Effector memory CD8-positive, alpha-beta T cell (primary cell): ENCODE data around the gene KCNS1.

Experiments
- ATAC-seq: fragments of 150-1000 bp; cut with Tn5 transposase; replicated peaks from 2 replicates; pipeline ENCODE4 v1.10.0; 2021; ENCODE audit warnings: mild to moderate bottlenecking, moderate library complexity
- DNase-seq, 3 experiments: peaks; one replicate each; pipeline ENCODE4 v3.0.0; 2021
- H3K27ac Mint-ChIP-seq, 2 donors: one replicate each; pipeline ENCODE4 v1.8.0; 2022; ENCODE audit warnings: mild to moderate bottlenecking in 2 of 2, mixed read lengths in 2 of 2, moderate library complexity in 2 of 2
- H3K27me3 Mint-ChIP-seq, 2 donors: one replicate each; pipeline ENCODE4 v1.8.0; 2022; ENCODE audit warnings: mixed read lengths in 2 of 2
- H3K36me3 Mint-ChIP-seq: one replicate; pipeline ENCODE4 v1.8.0; 2022; ENCODE audit warnings: mild to moderate bottlenecking, moderate library complexity, mixed read lengths; ENCODE audit not compliant: insufficient read depth
- H3K4me1 Mint-ChIP-seq, 2 donors: one replicate each; pipeline ENCODE4 v1.8.0; 2022; ENCODE audit warnings: low read depth in 2 of 2, mixed read lengths in 2 of 2
- H3K4me3 Mint-ChIP-seq, 2 donors: one replicate each; pipeline ENCODE4 v1.8.0; 2022; ENCODE audit warnings: mild to moderate bottlenecking in 2 of 2, mixed read lengths in 2 of 2, moderate library complexity in 2 of 2
- H3K9me3 Mint-ChIP-seq, 2 donors: one replicate each; pipeline ENCODE4 v1.8.0; 2022; ENCODE audit warnings: mixed read lengths in 2 of 2

Gene KCNS1

GRCh38 chr20:45049438-45049837 lies 51.5 kb downstream of the KCNS1 start:
- no peaks in the 10 kb centered on the region for H3K9me3 Mint-ChIP-seq
- DNase-seq (no peak), ATAC-seq (no peak)
- peaks cover 66% of the 10 kb centered on the region for H3K36me3 Mint-ChIP-seq
- H3K27me3 Mint-ChIP-seq = no peaks in the 10 kb centered on the region
- H3K27ac Mint-ChIP-seq = peak overlapping the region; percentile 81 to 92
- peak overlapping the region; percentile 59 to 66 for H3K4me3 Mint-ChIP-seq
- H3K4me1 Mint-ChIP-seq = peaks cover 42 to 64% of the 10 kb centered on the region in 2 donors

GRCh38 chr20:45047581-45048119 lies 53.3 kb downstream of the KCNS1 start:
- no peaks in the 10 kb centered on the region for H3K9me3 Mint-ChIP-seq
- peaks cover 62% of the 10 kb centered on the region for H3K36me3 Mint-ChIP-seq
- no peak overlapping the region for H3K4me3 Mint-ChIP-seq
- DNase-seq (no peak), ATAC-seq (no peak)
- H3K27ac Mint-ChIP-seq = peak overlapping the region; percentile 62 to 81
- H3K27me3 Mint-ChIP-seq = no peaks in the 10 kb centered on the region
- peaks cover 46 to 57% of the 10 kb centered on the region in 2 donors for H3K4me1 Mint-ChIP-seq

DNA sequence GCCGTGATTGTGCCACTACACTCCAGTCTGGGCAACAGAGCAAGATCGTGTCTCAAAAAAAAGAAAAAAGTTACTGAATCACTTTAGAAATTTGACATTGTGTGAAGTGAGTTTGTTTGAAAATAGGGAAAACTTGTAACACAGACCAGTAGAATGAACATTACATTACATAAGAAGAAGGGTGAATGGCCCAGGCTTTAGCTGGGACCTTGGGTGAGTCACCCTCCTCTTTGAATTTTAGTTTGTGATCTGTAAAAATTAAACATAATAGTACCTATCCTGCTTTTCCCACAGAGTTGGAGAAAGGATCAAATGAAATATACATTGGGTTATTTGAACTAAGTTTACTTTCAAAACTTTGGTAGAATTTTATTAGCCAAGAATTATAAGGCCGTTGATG lies 56.3 kb downstream of the KCNS1 start:
- no peaks in the 10 kb centered on the region for H3K9me3 Mint-ChIP-seq
- DNase-seq (no peak), ATAC-seq (no peak)
- H3K27me3 Mint-ChIP-seq = no peaks in the 10 kb centered on the region
- peaks cover 46 to 55% of the 10 kb centered on the region in 2 donors for H3K4me1 Mint-ChIP-seq
- H3K36me3 Mint-ChIP-seq = peaks cover 62% of the 10 kb centered on the region
- peak overlapping the region; percentile 64 to 84 for H3K27ac Mint-ChIP-seq
- no peak overlapping the region for H3K4me3 Mint-ChIP-seq

DNA sequence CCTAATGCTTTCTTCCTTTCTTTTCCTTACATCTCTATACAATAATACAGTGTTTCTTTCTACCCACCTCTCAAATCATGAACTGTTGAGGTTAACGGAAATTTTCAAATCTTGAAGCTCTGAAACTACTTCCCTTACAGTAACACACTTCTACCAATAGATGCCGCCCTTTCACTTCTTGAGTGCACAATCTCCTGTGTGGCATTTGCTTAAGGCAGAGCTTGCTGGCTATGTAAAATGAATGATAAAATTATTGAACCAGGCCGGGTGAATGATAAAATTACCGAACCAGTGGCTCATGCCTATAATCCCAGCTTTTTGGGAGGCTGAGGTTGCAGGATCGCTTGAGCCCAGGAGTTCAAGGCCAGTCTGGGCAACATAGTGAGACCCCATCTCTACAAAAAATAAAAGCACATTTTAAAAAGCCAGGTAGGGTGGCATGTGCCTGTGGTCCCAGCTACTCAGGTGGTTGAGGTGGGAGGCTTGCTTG lies 56.8 kb downstream of the KCNS1 start:
- peak; percentile 44 to 57 (median 53) for DNase-seq
- peaks cover 65% of the 10 kb centered on the region for H3K36me3 Mint-ChIP-seq
- peak overlapping the region; percentile 64 to 84 for H3K27ac Mint-ChIP-seq
- peak; percentile 88 for ATAC-seq
- peaks cover 46 to 51% of the 10 kb centered on the region in 2 donors for H3K4me1 Mint-ChIP-seq
- H3K27me3 Mint-ChIP-seq = no peaks in the 10 kb centered on the region
- H3K4me3 Mint-ChIP-seq = no peak overlapping the region
- no peaks in the 10 kb centered on the region for H3K9me3 Mint-ChIP-seq

DNA sequence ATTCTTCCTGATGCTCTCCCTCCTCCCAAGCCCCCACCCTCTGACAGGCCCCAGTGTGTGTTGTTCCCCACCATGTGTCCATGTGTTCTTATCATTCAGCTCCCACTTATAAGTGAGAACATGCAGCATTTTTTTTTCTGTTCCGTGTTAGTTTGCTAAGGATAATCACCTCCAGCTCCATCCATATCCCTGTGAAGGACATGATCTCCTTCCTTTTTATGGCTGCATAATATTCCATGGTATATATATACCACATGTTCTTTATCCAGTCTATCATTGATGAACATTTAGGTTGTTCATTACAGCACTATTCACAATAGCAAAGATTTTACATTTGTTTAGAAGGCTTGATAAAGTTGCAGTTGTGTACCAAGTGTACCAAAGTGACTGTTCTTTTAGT lies 57.9 kb downstream of the KCNS1 start:
- ATAC-seq = no peak
- Mint-ChIP-seq H3K9me3 (no peaks in the 10 kb centered on the region), H3K36me3 (peaks cover 55% of the 10 kb centered on the region), H3K4me3 (no peak overlapping the region), H3K27me3 (no peaks in the 10 kb centered on the region), H3K4me1 (peaks cover 40 to 50% of the 10 kb centered on the region in 2 donors), H3K27ac (peak overlapping the region; percentile 80 to 87)
- no peak for DNase-seq
